ENCODE results near the gene EFCAB14.
"Not testable (repeated sequence)": the region's sequence is repeated elsewhere in the genome, so short reads cannot be mapped to it uniquely, and the experiment has no call there.

The EFCAB14 gene

DNA sequence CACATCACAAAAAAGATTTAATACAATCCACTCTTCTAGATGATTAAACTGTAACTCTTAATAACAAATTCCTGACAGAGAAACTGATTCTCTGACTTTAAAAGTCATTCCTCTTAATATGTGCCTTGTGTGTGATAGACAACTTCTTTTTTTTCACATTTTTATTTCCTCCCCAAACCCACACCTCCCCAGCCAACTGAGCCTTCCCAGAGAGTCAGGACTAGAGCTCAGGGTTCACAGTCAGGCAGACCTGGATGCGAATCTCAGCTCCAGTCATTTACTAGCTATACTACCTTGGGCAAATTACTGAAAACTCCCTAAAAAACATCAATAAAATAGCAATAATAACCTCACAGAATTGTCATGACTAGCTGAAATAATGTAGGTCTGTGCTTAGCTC lies 64.9 kb downstream of the EFCAB14 start:
- no peak for DNase-seq (ENCODE audit: low spot score)

DNA sequence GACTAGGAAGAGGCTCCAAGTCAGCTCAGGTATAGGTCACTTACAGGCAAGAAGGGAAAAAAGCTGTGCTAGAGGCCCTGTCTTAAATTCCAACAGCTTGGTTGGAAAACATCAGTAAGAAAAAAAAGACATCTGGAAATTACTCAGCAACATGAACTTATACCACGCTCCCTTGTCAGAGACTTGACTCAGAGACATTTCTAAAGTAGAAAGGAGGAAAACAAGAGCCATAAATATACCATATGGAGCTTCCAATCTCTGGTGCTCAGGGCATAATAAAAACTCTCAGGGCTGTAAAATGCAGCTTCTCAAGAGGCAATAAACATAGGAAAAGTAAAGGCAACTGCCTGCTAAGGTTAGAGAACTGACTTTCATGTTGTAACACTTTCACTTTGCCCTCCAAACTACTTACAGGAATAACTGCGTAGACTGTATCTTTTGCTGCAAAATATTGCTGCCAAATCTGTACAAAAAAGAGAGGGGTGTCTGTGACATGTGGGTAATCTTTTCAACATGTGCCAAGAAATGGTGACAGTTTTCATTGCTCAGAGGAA lies 65.4 kb downstream of the EFCAB14 start:
- DNase-seq (ENCODE audit: low spot score): no peak

DNA sequence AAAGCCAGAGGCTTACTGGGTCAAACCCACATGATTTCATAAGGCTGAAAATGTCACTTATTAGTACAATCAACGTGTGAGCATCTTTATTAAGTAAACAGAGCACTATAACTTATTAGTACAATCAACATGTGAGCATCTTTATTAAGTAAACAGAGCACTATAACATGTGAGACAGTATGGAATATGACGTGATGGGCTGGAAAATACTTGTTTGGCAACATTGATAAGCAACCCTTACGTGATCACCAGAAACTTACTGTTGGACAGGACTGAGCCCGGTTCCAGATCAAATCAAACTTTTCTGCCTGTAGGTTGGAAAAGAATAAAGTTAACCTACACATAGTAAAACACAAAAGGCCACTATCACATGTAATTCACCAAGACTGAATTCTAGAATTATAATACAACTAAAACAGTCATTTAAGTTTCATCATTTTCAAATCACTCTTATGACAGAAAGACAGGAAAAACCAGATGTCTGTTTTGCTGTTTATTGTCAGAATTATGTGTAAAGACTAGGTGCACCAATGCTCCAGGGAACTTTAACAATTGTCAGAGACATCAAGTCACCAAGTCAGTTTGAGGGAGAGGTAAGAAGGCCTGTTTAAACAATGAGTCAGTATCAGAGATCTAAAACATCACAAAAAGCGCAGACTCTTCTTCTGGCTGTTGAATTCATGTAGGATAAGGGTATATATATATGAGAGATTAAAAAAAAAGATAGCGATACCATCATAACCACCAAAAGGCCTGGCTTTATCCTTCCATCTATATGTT lies 66.4 kb downstream of the EFCAB14 start:
- DNase-seq (ENCODE audit: low spot score): no peak

DNA sequence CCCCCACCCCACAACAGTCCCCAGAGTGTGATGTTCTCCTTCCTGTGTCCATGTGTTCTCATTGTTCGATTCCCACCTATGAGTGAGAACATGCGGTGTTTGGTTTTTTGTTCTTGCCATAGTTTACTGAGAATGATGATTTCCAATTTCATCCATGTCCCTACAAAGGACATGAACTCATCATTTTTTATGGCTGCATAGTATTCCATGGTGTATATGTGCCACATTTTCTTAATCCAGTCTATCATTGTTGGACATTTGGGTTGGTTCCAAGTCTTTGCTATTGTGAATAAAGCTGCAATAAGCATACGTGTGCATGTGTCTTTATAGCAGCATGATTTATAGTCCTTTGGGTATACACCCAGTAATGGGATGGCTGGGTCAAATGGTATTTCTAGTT lies 67.8 kb downstream of the EFCAB14 start:
- not testable (repeated sequence) for DNase-seq (ENCODE audit: low spot score)

DNA sequence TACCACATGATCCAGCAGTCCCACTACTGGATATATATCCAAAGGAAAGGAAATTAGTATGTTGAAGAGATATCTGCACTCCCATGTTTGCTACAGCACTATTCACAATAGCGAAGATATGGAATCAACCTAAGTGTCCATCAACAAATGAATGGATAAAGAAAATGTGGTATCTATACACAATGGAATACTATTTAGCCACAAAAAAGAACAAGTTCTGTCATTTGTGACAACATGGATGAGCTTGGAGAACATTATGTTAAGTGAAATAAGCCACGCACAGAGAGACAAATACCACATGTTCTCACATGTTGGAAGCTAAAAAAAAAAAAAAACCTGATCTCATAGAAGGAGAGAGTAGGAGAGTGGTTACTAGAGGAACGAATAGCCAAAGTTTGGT lies 68.4 kb downstream of the EFCAB14 start:
- DNase-seq (ENCODE audit: low spot score): no peak

DNA sequence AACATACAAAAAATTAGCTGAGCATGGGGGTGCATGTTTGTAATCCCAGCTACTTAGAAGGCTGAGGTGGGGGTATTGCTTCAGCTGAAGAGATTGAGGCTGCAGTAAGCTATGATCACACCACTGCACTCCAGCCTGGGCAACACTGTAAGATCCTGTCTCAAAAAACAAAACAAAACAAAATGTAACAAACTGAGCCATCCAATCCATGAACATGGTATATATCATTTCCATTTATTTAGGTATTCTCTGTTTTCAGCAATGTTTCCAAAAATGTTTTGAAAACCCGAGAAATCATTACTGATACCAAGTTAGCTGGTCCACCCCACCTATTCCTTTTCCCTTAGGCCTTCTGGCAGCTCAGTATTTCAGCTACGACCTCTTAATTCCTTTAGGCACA lies 69.2 kb downstream of the EFCAB14 start:
- DNase-seq (ENCODE audit: low spot score): no peak

DNA sequence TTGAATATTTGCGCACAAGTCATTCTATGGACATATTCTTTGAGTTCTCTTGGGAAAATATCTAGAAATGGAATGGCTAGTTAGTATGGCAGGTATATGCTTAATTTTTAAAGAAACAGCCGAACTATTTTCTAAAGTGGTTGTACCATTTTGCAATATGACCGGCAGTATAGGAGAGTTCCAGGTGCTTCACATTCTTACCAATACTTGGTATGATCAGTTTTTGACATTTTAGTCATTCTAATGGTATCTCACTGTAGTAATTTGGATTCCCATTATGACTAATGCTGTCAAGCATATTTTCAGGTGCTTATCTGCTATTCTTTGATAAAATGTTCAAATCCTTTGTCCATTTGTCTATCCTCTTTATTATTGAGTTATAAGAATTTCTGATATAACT lies 71.3 kb downstream of the EFCAB14 start:
- no peak for DNase-seq (ENCODE audit: low spot score)

DNA sequence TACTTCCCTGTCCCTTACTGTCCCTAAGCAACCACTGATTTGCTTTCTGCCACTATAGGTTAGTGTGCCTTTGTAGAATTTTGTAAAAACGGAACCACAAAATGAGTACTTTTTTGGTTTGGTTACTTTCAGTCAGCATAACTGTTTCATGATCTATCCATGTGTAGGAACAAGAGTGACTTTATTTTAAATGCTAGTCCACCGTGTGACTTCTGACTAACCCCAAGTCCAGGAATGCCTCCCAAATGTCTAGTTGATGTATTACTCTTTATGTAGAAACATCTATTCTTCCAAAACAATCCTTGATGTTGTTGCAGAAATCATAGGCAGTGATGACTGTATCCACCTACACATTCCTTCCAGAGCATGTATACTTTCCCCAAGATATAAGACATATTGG lies 72.1 kb downstream of the EFCAB14 start:
- DNase-seq (ENCODE audit: low spot score): no peak

DNA sequence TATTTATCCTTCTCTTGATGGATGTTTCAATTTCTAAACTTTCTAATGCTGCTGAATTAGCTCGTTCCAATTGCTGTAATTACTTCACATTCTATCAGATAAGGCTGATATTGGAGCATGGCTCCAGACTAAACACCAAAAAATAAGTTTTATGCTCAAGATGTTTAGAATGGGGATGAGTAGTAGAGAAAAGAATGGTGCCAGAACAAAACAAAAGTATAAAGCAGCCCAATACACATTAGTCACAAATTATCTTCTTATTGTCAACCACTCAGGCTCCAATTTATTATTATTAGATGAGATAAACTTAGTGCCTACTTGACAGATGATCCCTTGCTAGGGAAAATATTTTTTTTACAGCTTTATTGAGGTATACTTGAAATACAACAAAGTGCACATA lies 72.6 kb downstream of the EFCAB14 start:
- DNase-seq (ENCODE audit: low spot score): no peak

DNA sequence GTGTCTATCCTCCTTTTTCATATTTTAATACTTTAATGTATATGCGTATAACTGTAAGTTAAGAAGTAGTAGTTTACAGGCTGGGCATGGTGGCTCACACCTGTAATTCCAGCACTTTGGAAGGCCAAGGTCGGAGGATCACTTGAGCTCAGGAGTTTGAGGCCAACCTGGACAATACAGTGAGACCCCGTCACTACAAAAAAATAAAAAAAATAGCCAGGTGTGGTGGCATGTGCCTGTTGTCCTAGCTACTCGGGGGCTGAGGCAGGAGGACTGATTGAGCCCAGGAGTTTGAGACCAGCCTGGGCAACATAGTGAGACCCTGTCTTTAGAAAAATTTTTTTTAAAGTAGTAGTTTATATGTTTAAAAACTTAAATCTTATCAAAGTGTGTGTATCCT lies 73.1 kb downstream of the EFCAB14 start:
- DNase-seq (ENCODE audit: low spot score): no peak

DNA sequence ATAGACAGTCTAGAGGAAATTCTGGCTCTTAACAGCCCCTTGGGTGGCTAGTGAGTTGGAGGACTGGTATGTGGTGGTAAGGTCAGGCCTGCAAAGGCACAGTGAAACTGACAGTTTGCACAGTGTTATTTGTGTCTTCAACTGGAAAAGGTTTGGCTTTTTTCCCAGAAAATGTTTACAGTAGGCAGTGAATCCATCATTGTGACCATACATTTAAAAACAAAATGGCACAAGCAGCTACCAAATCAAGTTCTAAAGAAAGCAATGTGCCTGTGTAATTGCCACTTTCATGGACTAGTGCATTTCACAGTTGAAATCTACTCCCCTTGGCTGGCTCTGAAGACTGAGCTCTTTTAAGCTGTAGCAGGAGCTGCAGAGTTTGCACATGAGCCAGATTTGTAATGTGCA lies 75.5 kb downstream of the EFCAB14 start:
- no peak for DNase-seq (ENCODE audit: low spot score)

DNA sequence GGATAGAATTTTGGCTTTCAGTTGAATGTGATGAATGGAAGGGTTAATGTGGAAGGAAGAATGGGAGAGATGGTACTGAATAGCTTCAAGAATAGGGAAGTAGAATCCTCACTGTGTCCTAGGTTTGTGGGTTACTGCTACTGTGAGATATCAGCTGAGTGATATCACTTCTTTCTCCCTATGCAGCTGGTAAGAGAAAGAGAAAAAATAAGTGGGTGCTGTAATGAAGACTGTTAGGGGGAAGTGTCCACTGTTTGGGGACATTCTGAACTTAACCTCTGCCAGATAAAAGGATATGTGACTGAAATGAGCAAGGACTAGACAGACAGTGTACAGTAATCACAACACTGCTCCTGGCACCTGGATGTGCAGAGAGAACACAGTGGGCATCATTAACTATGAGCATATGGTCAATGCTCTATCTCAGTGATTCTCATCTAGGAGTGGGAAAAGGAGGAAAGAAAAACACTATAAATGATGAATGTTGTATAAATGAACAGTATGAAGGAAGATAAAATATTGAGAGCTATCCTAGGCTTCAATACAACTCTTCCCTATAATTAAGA lies 76.7 kb downstream of the EFCAB14 start:
- no peak for DNase-seq (ENCODE audit: low spot score)

DNA sequence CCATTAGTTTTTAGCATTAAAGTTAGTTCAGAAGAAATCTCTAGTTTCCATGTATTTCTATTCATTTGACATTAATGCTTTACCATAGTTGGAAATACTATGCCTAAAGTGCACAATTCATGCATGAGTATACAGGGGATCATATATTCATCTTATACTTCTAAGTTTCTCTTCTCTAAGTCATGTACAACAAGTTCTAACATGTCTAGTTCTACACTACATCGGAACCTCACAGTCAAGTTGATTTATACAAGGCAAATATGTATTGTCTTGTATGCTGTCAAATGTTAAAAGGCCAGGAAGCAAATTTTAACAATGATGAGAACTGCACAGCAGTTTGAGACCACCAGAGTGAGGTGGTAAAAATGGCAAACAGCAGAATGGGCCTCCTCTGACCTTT lies 79.4 kb downstream of the EFCAB14 start:
- DNase-seq (ENCODE audit: low spot score): no peak

DNA sequence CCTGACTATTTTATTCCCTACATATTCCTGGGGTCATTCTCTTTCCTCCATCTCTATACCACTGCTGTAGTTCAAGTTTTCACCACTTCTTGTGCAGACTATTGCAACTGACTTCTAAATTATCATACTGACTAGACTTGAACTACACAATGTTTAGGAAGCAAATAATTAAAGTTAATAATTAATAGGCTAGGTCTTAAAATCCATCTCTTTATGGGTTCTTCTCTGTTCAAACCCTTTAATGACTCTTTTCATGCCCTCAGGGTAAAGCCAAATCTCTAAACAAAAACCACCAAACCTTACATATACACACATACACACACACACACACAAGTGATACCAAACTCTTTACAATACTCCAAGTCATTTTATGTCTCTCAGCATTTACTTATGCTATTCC lies 80.0 kb downstream of the EFCAB14 start:
- no peak for DNase-seq (ENCODE audit: low spot score)

DNA sequence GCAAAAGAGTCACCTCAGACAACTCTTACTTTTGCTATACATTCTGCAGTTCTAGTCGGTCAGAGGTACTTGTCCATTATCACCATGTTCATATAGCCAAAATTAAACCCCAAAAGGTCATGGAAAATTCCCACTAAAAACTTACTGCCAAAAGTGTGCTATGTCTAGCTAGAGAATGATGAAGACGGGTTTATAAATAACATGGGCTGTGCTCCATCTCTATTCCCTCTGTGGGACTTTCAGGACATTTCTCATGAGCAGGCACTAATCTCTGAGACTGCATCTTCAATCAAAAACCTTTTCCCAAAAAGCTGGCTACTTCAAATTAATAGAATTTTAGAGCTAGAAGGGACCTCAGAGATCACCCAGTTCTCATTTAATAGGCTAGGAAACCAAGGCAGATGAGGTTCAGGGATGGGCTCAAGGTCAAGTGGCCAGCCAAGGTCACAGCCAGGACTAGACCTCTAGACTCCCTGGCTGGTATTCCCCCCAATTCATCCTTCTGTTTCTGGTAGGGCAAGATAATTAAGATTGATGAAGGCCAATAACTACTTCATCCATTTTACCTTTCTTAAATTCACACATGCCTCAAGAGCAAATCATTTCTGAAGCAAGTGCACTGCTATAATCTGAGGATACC lies 81.3 kb downstream of the EFCAB14 start:
- DNase-seq (ENCODE audit: low spot score): no peak

DNA sequence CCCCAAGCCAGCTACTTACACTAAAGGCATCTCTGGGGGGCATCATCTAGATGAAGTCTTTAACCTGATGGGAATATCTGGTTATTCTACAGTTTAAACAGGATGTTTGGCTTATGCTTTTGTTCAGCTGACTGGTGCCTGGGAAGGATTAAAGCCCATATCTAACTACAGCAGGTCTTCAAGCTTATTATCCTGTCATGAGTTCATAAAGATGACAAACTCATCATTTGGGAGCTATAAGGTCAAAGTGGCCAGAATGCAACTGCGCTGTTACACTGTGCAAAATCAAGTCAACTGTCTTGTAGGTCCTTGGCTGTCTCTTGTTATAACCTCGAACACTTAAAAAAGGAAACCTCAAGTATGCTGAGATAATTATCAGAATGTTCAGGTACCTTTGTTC lies 83.7 kb downstream of the EFCAB14 start:
- no peak for DNase-seq (ENCODE audit: low spot score)

DNA sequence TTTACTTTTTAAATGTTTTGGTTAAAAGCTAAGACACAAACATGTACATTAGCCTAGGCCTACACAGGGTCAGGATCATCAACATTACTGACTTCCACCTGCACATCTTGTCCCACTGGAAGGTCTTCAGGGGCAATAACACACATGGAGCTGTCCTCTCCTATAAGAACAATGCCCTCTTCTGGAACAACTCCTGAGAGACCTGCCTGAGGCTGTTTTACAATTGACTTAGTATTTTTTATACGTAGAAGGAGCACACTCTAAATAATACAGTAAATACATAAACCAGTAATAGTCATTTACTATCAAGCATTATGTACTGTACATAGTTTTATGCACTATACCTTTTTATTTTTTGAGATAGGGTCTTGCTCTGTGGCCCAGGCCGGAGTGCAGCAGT lies 88.2 kb downstream of the EFCAB14 start:
- no peak for DNase-seq (ENCODE audit: low spot score)
